ENCODE measurements around the gene ADIRF. TPM values are rescaled to one million over a fixed set of nuclear protein-coding genes. Genes with fewer than 3 reads are reported as not detected.
"Not testable (repeated sequence)": the region's sequence is repeated elsewhere in the genome, so short reads cannot be mapped to it uniquely, and the experiment has no call there.

ADIRF gene
- total RNA-seq, 1 donor from 2014 or later = not detected

DNA sequence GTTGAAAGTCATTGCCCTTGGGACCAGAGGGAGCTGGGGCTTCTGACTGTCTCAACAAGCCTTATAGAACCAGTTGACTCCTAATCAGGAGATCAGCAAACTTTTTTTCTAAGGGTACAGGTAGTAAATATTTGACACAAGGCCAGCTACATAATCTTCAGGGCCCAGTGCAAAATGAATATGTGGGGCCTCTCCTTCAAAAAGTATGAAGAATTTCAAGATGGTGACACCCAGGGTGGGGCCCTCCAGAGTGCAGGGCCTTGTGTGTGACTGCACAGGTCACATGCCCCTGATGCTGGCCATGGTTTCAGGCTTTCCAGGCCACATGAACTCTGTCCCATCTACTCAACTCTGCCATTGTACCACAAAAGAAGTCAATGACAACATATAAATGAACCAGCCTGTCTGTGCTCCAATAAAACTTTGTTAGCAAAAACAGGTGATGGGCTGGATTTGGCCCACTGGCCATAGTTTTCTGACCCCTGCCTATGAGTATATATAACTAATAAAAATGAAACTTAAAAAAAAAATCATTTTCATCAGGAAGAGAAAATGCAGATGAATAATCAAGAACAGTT, 17.0 kb upstream of the ADIRF start:
- TF ChIP-seq CTCF (conservative IDR thresholded peaks at IDR 0.05) = no peak
- H3K36me3 Mint-ChIP-seq (ENCODE audit: low read depth) = peaks cover 12% of the 10 kb centered on the region
- no peak overlapping the region for H3K4me3 Mint-ChIP-seq
- peaks cover 36% of the 10 kb centered on the region for H3K4me1 Mint-ChIP-seq
- no peak for DNase-seq (ENCODE audit: low read depth, low spot score)
- no peaks in the 10 kb centered on the region for H3K27me3 Mint-ChIP-seq (ENCODE audit: low read depth)
- no peak overlapping the region for H3K27ac Mint-ChIP-seq (ENCODE audit: unreplicated experiment)
- H3K9me3 Mint-ChIP-seq = peaks cover 14% of the 10 kb centered on the region

DNA sequence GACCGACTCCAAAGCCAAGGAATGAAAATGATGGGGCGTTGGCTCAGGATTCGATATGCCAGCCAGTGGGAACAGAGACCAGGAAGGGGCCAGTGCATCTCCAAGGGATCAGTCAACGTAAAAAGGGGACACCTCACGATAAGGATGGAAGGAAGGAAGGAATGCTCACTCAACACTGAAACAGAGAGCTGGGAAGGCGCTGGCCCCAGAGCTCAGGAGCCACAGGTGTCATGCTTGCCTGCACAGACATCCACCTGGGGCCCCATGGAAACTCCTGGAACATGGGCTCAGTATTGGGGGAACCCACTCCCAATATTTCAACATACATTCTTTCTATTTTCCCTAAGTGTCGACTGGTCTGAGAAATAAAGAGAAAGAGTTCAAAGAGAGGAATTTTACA, 16.2 kb upstream of the ADIRF start:
- peaks cover 14% of the 10 kb centered on the region for H3K9me3 Mint-ChIP-seq
- H3K27me3 Mint-ChIP-seq (ENCODE audit: low read depth) = no peaks in the 10 kb centered on the region
- H3K4me1 Mint-ChIP-seq = peaks cover 30% of the 10 kb centered on the region
- peak overlapping the region; percentile 36 for H3K27ac Mint-ChIP-seq (ENCODE audit: unreplicated experiment)
- H3K4me3 Mint-ChIP-seq = no peak overlapping the region
- no peak for DNase-seq (ENCODE audit: low read depth, low spot score)
- peaks cover 12% of the 10 kb centered on the region for H3K36me3 Mint-ChIP-seq (ENCODE audit: low read depth)
- TF ChIP-seq CTCF (conservative IDR thresholded peaks at IDR 0.05) = no peak

GRCh38 chr10:86952697-86953096, 15.6 kb upstream of the ADIRF start:
- not testable (repeated sequence) for H3K27me3 Mint-ChIP-seq (ENCODE audit: low read depth); DNase-seq (ENCODE audit: low read depth, low spot score); H3K4me3 Mint-ChIP-seq; H3K27ac Mint-ChIP-seq (ENCODE audit: unreplicated experiment)
- Mint-ChIP-seq H3K36me3 (ENCODE audit: low read depth) (peaks cover 12% of the 10 kb centered on the region), H3K9me3 (peaks cover 14% of the 10 kb centered on the region), H3K4me1 (peaks cover 30% of the 10 kb centered on the region)

DNA sequence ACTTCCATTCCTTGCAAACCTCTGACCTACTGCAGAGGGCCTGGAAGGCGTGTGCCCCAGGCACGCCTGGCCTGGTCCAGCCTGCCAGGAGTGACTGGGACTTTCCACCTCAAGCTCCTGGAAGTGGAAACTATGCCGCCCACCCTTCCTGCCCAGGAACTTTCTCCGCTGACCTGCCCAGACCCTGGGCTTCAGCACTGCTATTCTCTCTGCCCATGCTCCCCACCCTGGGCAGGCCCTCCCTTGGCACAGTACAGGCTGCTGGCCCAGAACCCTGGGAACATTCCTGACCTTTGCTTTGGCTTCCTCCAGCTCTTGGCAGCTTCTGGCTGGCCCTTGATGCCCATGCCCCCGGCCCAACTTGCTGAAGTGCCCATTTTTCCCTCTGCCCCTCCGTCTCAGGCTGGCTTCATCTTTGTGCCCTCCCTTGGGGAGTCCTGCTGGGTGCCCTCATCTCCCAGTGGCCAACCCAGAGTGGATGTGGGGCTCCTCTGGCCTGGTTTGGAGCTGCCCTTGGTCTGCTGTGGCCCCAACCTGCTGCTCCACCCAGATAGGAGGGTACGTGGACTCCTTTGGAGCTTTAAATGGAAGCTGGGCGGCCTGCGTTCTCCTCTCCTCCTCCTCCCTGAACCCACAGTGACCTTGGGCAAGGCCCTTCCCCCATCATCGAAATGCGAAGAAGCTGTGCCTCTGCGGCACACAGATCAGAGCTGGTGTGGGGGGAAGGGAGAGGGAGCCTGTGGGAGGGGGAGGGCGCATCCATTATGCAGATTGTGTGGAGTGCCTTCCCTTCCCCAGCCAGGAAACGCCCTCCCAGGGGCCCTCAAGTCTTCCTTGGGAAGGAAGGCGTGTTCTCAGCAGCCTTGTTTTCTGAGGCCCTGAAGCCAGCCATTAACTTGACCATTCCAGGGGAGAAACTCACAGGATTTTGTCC, 14.3 kb upstream of the ADIRF start:
- DNase-seq (ENCODE audit: low read depth, low spot score) = peak; percentile 80
- no peak for TF ChIP-seq CTCF (conservative IDR thresholded peaks at IDR 0.05)
- H3K36me3 Mint-ChIP-seq (ENCODE audit: low read depth) = peaks cover 12% of the 10 kb centered on the region

DNA sequence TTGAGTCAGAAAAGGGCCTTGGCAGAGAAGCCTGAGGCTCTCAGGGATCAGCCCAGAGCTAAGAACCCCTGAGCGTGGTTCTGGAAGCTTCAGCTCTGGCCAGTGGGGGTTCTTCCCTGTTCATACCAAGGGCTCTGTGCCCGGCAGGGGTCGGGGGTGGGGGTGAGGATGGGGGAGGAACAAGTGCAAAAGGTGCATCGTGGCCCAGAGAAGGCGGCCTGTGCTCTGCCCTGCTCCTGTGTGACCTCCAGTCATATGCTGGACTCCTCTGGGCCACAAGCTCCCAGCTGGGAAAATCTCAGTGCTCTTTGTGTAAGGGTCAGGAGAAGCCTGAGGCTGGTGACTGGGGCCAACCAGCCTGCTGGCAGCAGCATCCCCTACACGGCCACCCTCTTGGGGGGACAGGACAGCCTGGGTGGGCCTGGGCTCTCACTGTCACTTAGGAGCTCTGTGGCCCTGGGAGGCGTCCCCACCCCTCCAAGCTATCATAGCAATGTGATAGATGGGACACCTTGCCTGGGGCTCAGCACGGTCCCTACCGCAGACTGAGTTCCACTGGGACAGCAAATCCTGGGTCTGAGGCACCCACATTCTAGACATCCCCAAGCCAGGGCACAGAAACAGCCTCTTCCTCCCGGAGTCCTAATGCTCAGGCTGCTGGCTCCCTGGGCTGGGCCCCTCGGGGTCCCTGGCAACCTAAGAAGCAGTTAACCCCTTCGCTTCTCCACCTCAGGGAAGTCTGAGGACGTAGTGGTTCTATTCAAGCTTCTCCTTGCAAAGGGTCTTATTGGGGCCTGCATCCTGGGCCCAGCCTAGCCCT, 13.4 kb upstream of the ADIRF start:
- H3K9me3 Mint-ChIP-seq = peaks cover 14% of the 10 kb centered on the region
- no peaks in the 10 kb centered on the region for H3K27me3 Mint-ChIP-seq (ENCODE audit: low read depth)
- no peak for DNase-seq (ENCODE audit: low read depth, low spot score)
- no peak for TF ChIP-seq CTCF (conservative IDR thresholded peaks at IDR 0.05)
- H3K27ac Mint-ChIP-seq (ENCODE audit: unreplicated experiment) = peak overlapping the region; percentile 93
- peaks cover 12% of the 10 kb centered on the region for H3K36me3 Mint-ChIP-seq (ENCODE audit: low read depth)
- H3K4me1 Mint-ChIP-seq = peaks cover 41% of the 10 kb centered on the region
- peak overlapping the region; percentile 71 for H3K4me3 Mint-ChIP-seq

More for the DNA sequence above, 14.3 kb upstream of the ADIRF start:
- peak overlapping the region; percentile 71 for H3K4me3 Mint-ChIP-seq
- peak overlapping the region; percentile 93 for H3K27ac Mint-ChIP-seq (ENCODE audit: unreplicated experiment)
- H3K27me3 Mint-ChIP-seq (ENCODE audit: low read depth) = no peaks in the 10 kb centered on the region
- peaks cover 14% of the 10 kb centered on the region for H3K9me3 Mint-ChIP-seq
- H3K4me1 Mint-ChIP-seq = peaks cover 36% of the 10 kb centered on the region
